HG03457 (cell line): Measurements from ENCODE around the gene CLDN22.

Source experiments
- ATAC-seq: cut with Tn5 transposase; IDR thresholded peaks from one replicate; pipeline ENCODE4 v1.9.1; 2021; ENCODE audit warnings: moderate number of reproducible peaks; ENCODE audit not compliant: unreplicated experiment

The CLDN22 gene

GRCh38 chr4:183323295-183323694 is 3.2 kb upstream of the CLDN22 start:
- no peak for ATAC-seq

GRCh38 chr4:183322326-183322725 is 2.2 kb upstream of the CLDN22 start, which contains the start of gene CLDN24:
Gene CLDN24, minus strand, starts transcription at chr4:183322426. Its CDS starts 0 bp downstream, at chr4:183322426.
- ATAC-seq: no peak

- no peak for ATAC-seq
Observed at GRCh38 chr4:183321516-183321915, 1.4 kb upstream of the CLDN22 start.

GRCh38 chr4:183321079-183321478 is 1.0 kb upstream of the CLDN22 start:
- no peak for ATAC-seq

- no peak for ATAC-seq
Observed at GRCh38 chr4:183318656-183319055, 1.4 kb downstream of the CLDN22 start.

GRCh38 chr4:183314806-183315205 is 5.3 kb downstream of the CLDN22 start:
- ATAC-seq: no peak

GRCh38 chr4:183314336-183314735 is 5.7 kb downstream of the CLDN22 start:
- no peak for ATAC-seq

- no peak for ATAC-seq
Observed at GRCh38 chr4:183312841-183313240, 7.2 kb downstream of the CLDN22 start.

GRCh38 chr4:183306811-183307210 is 13.3 kb downstream of the CLDN22 start:
- ATAC-seq: no peak

GRCh38 chr4:183304538-183304937 is 15.5 kb downstream of the CLDN22 start:
- no peak for ATAC-seq

- ATAC-seq: no peak
Observed at GRCh38 chr4:183304067-183304466, 16.0 kb downstream of the CLDN22 start.

- no peak for ATAC-seq
Observed at GRCh38 chr4:183303301-183303700, 16.8 kb downstream of the CLDN22 start.

- ATAC-seq: no peak
Observed at GRCh38 chr4:183300655-183301054, 19.4 kb downstream of the CLDN22 start.

- no peak for ATAC-seq
Observed at GRCh38 chr4:183300070-183300469, 20.0 kb downstream of the CLDN22 start.

GRCh38 chr4:183299464-183299863 is 20.6 kb downstream of the CLDN22 start:
- ATAC-seq: no peak

- ATAC-seq: peak; percentile 86
Observed at GRCh38 chr4:183297675-183298074, 22.4 kb downstream of the CLDN22 start.

- no peak for ATAC-seq
Observed at GRCh38 chr4:183295711-183296110, 24.4 kb downstream of the CLDN22 start.

GRCh38 chr4:183291070-183291469 is 29.0 kb downstream of the CLDN22 start:
- no peak for ATAC-seq

GRCh38 chr4:183289688-183290087 is 30.4 kb downstream of the CLDN22 start:
- no peak for ATAC-seq

GRCh38 chr4:183288955-183289354 is 31.1 kb downstream of the CLDN22 start:
- no peak for ATAC-seq

GRCh38 chr4:183287677-183288076 is 32.4 kb downstream of the CLDN22 start:
- peak; percentile 87 for ATAC-seq

GRCh38 chr4:183287309-183287659 is 32.8 kb downstream of the CLDN22 start:
- peak; percentile 79 for ATAC-seq

GRCh38 chr4:183286590-183287308 is 33.3 kb downstream of the CLDN22 start:
- no peak for ATAC-seq
